HepG2 (cell line): Measurements from ENCODE around the gene MYO1E. TPM values are rescaled to one million over a fixed set of nuclear protein-coding genes. Genes with fewer than 3 reads are reported as not detected.

Source experiments
- AGO1 ChIP-seq: fragments of 200-400 bp; formaldehyde crosslinking; IDR thresholded peaks from 2 replicates; pipeline ENCODE4 v1.6.1; 2017; ENCODE audit warnings: mild to moderate bottlenecking, low read depth, low read length, moderate library complexity; ENCODE audit not compliant: poor library complexity, severe bottlenecking
- ELF1 ChIP-seq: sonication (generic); formaldehyde crosslinking; IDR thresholded peaks from 2 replicates; pipeline ENCODE4 v1.4.0; 2020; ENCODE audit warnings: missing genetic modification reagents
- GABPA ChIP-seq, 2 experiments: IDR thresholded peaks; 2 replicates each; pipeline ENCODE4 v1.6.1; 2011 to 2016; ENCODE audit warnings: low read depth in 2 of 2, low read length in 1 of 2, missing biosample characterization in 1 of 2, missing genetic modification characterization in 1 of 2
- JARID2 ChIP-seq: sonication (generic); formaldehyde crosslinking; IDR thresholded peaks from 2 replicates; pipeline ENCODE4 v1.8.1; 2023; ENCODE audit warnings: missing genetic modification reagents, inconsistent platforms; ENCODE audit not compliant: insufficient replicate concordance
- NFE2L2 ChIP-seq: fragments of 150-350 bp; IDR thresholded peaks from 2 replicates; pipeline ENCODE4 v1.6.1; 2014; ENCODE audit warnings: low read length
- NFIC ChIP-seq: IDR thresholded peaks from 2 replicates; pipeline ENCODE4 v1.6.1; 2012; ENCODE audit warnings: mild to moderate bottlenecking, low read length, inconsistent platforms
- ONECUT2 ChIP-seq: sonication (generic); formaldehyde crosslinking; IDR thresholded peaks from 2 replicates; pipeline ENCODE4 v1.4.0; 2020; ENCODE audit warnings: missing genetic modification reagents
- SOX13 ChIP-seq, 3 experiments: fragments of 450-650 bp in 1 of 3; sonication (generic) in 1 of 3; formaldehyde crosslinking in 1 of 3; IDR thresholded peaks in 2 of 3; conservative IDR thresholded peaks in 1 of 3; 2 replicates each; pipeline versions ENCODE4 v1.5.0 to v1.6.1; 2016 to 2020; ENCODE audit warnings: antibody characterized with exemption in 1 of 3, mild to moderate bottlenecking in 1 of 3, missing compliant biosample characterization in 1 of 3, missing genetic modification reagents in 1 of 3, moderate library complexity in 1 of 3
- SP1 ChIP-seq, 2 experiments: fragments of 450-650 bp in 1 of 2; sonication (generic) in 1 of 2; formaldehyde crosslinking in 1 of 2; IDR thresholded peaks; 2 replicates each; pipeline versions ENCODE4 v1.4.0 to v1.6.1; 2016 to 2020; ENCODE audit warnings: missing genetic modification reagents in 1 of 2
- ZMYM3 ChIP-seq: sonication (generic); formaldehyde crosslinking; IDR thresholded peaks from 2 replicates; pipeline ENCODE4 v1.5.1; 2020; ENCODE audit warnings: mild to moderate bottlenecking, missing genetic modification reagents
- ZNF138 ChIP-seq: sonication (generic); formaldehyde crosslinking; IDR thresholded peaks from 2 replicates; pipeline ENCODE4 v1.5.0; 2020; ENCODE audit warnings: mild to moderate bottlenecking, low read depth, missing genetic modification reagents
- ZNF17 ChIP-seq: sonication (generic); formaldehyde crosslinking; IDR thresholded peaks from 2 replicates; pipeline ENCODE4 v1.5.0; 2020; ENCODE audit warnings: mild to moderate bottlenecking, missing genetic modification reagents
- ZNF878 ChIP-seq: sonication (generic); formaldehyde crosslinking; IDR thresholded peaks from 2 replicates; pipeline ENCODE4 v1.8.1; 2023; ENCODE audit warnings: mild to moderate bottlenecking, missing genetic modification reagents, moderate library complexity
- polyA plus RNA-seq, 8 experiments: library from polyadenylated mRNA; depleted of rRNA in 3 of 8; stranded (reverse) in 7 of 8; unstranded in 1 of 8; fragments of >200 nt; fragmentation: Illumina TruSeq in 4 of 8; extraction: Trizol in 4 of 8; gene quantifications; 2 replicates each; pipeline versions ENCODE4 v1.2.1 to v1.2.3, GENCODE V29; 2011 to 2016; ENCODE audit warnings: low read depth in 4 of 8, missing spikeins in 1 of 8, mixed read lengths in 1 of 8; ENCODE audit not compliant: insufficient read depth in 1 of 8
- total RNA-seq, 5 experiments: library from RNA; depleted of rRNA; stranded (reverse); fragments of >200 nt; fragmentation: Illumina TruSeq; extraction: Trizol; gene quantifications; 2 replicates each; pipeline ENCODE4 v1.2.3, GENCODE V29; 2016; ENCODE audit warnings: low read depth in 1 of 5
- TF ChIP-seq, protein P1 (sequence below): sonication (generic); formaldehyde crosslinking; IDR thresholded peaks from 2 replicates; pipeline ENCODE4 v1.4.0; 2020; ENCODE audit warnings: missing genetic modification reagents
- TF ChIP-seq, protein P2 (sequence below): sonication (generic); formaldehyde crosslinking; IDR thresholded peaks from 2 replicates; pipeline ENCODE4 v1.8.1; 2023; ENCODE audit warnings: mild to moderate bottlenecking, inconsistent platforms, moderate library complexity, missing genetic modification reagents, borderline replicate concordance
- TF ChIP-seq, protein P3 (sequence below): sonication (generic); formaldehyde crosslinking; IDR thresholded peaks from 2 replicates; pipeline ENCODE4 v1.9.0; 2021; ENCODE audit warnings: missing genetic modification reagents, borderline replicate concordance
- TF ChIP-seq, protein P4 (sequence below): sonication (generic); formaldehyde crosslinking; IDR thresholded peaks from 2 replicates; pipeline ENCODE4 v1.4.0; 2020; ENCODE audit warnings: mild to moderate bottlenecking, missing genetic modification reagents
- TF ChIP-seq, protein P5 (sequence below): sonication (generic); formaldehyde crosslinking; IDR thresholded peaks from 2 replicates; pipeline ENCODE4 v1.8.0; 2023; ENCODE audit warnings: mild to moderate bottlenecking, missing genetic modification reagents

MYO1E gene
- total and polyA plus RNA-seq, 2 of the 13 experiments (the other 11 are each of a cell fraction or from before 2014, with no cell fraction given) = 15.7 to 25.1 TPM

DNA sequence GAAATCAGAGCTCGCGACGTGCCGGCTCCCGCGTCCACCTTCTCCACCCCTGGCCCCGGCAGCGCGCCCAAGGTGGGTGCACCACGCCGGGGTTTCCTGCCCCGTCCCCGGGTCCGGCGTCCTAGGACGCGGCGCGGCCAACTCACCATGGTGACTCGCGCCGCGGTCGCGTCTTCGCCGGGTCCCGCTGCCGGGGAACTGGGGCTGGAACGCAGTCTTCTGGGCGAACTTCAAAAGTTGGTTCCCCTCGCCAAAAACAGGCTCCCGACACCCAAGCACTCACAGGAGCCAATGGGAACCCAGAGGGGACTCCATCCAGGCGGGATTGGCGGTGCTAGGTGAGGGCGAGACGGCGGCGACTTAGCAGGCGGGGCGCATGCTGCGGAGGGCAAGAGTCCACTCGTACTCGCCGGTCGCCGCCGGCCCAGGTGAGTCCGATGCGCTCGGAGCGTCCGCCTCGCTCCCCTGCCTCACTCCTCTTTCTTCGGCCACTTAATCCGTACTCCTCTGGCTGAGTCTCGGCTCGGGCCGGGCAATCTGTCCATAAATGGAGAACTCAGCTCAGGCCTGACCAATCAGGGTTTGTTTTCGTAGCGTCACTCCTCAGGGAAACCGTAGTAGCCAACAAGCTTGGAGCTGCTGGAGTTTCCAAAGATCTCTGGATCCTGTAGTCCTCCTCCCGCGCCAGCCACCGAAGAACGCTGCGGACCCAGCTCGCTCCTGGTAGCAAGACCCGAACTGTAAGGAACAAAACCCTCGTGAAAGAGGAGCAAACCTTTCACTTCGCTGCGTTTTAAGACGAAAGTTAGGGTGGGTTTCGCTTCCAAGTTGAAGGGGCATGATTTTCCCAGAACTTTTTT lies at the start of gene MYO1E (continued):
- TF ChIP-seq, protein P1, sequence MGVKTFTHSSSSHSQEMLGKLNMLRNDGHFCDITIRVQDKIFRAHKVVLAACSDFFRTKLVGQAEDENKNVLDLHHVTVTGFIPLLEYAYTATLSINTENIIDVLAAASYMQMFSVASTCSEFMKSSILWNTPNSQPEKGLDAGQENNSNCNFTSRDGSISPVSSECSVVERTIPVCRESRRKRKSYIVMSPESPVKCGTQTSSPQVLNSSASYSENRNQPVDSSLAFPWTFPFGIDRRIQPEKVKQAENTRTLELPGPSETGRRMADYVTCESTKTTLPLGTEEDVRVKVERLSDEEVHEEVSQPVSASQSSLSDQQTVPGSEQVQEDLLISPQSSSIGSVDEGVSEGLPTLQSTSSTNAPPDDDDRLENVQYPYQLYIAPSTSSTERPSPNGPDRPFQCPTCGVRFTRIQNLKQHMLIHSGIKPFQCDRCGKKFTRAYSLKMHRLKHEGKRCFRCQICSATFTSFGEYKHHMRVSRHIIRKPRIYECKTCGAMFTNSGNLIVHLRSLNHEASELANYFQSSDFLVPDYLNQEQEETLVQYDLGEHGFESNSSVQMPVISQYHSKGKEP = 0 out of 2 replicates have a peak, but pooled peaks have one; percentile 15
- TF ChIP-seq GABPA (IDR thresholded peaks at IDR 0.05; ENCODE audit: low read depth, low read length) = no peak
- TF ChIP-seq GABPA (CRISPR knock-in tag; IDR thresholded peaks at IDR 0.05; ENCODE audit: low read depth) = peak; percentile 49; the same call in 1 of the 2 replicates
- TF ChIP-seq, protein P2, sequence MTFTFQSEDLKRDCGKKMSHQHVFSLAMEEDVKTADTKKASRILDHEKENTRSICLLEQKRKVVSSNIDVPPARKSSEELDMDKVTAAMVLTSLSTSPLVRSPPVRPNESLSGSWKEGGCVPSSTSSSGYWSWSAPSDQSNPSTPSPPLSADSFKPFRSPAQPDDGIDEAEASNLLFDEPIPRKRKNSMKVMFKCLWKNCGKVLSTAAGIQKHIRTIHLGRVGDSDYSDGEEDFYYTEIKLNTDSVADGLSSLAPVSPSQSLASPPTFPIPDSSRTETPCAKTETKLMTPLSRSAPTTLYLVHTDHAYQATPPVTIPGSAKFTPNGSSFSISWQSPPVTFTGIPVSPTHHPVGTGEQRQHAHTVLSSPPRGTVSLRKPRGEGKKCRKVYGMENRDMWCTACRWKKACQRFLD (CRISPR knock-in tag) = peak; percentile 64; the same call in 1 of the 2 replicates
- TF ChIP-seq, protein P3, sequence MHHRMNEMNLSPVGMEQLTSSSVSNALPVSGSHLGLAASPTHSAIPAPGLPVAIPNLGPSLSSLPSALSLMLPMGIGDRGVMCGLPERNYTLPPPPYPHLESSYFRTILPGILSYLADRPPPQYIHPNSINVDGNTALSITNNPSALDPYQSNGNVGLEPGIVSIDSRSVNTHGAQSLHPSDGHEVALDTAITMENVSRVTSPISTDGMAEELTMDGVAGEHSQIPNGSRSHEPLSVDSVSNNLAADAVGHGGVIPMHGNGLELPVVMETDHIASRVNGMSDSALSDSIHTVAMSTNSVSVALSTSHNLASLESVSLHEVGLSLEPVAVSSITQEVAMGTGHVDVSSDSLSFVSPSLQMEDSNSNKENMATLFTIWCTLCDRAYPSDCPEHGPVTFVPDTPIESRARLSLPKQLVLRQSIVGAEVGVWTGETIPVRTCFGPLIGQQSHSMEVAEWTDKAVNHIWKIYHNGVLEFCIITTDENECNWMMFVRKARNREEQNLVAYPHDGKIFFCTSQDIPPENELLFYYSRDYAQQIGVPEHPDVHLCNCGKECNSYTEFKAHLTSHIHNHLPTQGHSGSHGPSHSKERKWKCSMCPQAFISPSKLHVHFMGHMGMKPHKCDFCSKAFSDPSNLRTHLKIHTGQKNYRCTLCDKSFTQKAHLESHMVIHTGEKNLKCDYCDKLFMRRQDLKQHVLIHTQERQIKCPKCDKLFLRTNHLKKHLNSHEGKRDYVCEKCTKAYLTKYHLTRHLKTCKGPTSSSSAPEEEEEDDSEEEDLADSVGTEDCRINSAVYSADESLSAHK (CRISPR knock-in tag) = no peak
- TF ChIP-seq, protein P4, sequence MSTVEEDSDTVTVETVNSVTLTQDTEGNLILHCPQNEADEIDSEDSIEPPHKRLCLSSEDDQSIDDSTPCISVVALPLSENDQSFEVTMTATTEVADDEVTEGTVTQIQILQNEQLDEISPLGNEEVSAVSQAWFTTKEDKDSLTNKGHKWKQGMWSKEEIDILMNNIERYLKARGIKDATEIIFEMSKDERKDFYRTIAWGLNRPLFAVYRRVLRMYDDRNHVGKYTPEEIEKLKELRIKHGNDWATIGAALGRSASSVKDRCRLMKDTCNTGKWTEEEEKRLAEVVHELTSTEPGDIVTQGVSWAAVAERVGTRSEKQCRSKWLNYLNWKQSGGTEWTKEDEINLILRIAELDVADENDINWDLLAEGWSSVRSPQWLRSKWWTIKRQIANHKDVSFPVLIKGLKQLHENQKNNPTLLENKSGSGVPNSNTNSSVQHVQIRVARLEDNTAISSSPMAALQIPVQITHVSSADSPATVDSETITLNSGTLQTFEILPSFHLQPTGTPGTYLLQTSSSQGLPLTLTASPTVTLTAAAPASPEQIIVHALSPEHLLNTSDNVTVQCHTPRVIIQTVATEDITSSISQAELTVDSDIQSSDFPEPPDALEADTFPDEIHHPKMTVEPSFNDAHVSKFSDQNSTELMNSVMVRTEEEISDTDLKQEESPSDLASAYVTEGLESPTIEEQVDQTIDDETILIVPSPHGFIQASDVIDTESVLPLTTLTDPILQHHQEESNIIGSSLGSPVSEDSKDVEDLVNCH (CRISPR knock-in tag) = 0 out of 2 replicates have a peak, but pooled peaks have one; percentile 17
- peak; percentile 20 for TF ChIP-seq AGO1
- no peak for TF ChIP-seq SP1 (IDR thresholded peaks at IDR 0.05)
- TF ChIP-seq SP1 (CRISPR knock-in tag; IDR thresholded peaks at IDR 0.05) = no peak
- no peak for TF ChIP-seq SOX13 (IDR thresholded peaks at IDR 0.05)
- TF ChIP-seq SOX13 (CRISPR knock-in tag; conservative IDR thresholded peaks at IDR 0.05 in 1 of 2, IDR thresholded peaks at IDR 0.05 in 1 of 2) = peak in 1 of 2 experiments; percentile 31; a peak in 1 of 4 replicates
- no peak for TF ChIP-seq ZNF878 (CRISPR knock-in tag)
- 0 out of 2 replicates have a peak, but pooled peaks have one; percentile 9 for TF ChIP-seq ZMYM3 (CRISPR knock-in tag)
- TF ChIP-seq JARID2 (CRISPR knock-in tag) = no peak
- TF ChIP-seq ZNF138 (CRISPR knock-in tag) = no peak
- TF ChIP-seq, protein P5, sequence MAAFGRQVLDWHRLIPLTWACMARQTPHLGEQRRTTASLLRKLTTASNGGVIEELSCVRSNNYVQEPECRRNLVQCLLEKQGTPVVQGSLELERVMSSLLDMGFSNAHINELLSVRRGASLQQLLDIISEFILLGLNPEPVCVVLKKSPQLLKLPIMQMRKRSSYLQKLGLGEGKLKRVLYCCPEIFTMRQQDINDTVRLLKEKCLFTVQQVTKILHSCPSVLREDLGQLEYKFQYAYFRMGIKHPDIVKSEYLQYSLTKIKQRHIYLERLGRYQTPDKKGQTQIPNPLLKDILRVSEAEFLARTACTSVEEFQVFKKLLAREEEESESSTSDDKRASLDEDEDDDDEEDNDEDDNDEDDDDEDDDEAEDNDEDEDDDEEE (CRISPR knock-in tag) = peak; percentile 97
- TF ChIP-seq ONECUT2 = no peak
- no peak for TF ChIP-seq ELF1 (CRISPR knock-in tag)
- 0 out of 2 replicates have a peak, but pooled peaks have one; percentile 64 for TF ChIP-seq ZNF17 (CRISPR knock-in tag)
- no peak for TF ChIP-seq NFIC
- no peak for TF ChIP-seq NFE2L2
